Urinary bladder (tissue), 4 donors: ENCODE results near the gene FOXK1. TPM values are rescaled to one million over a fixed set of nuclear protein-coding genes. Genes with fewer than 3 reads are reported as not detected.

Source experiments
- DNase-seq: peaks from one replicate; pipeline ENCODE4 v3.0.0-alpha.2; 2015; ENCODE audit errors: extremely low spot score
- H3K27ac ChIP-seq: one replicate; pipeline ENCODE4 v1.5.1; 2013; ENCODE audit warnings: low read depth, mild to moderate bottlenecking, moderate library complexity
- H3K36me3 ChIP-seq: one replicate; pipeline ENCODE4 v1.6.1; 2013; ENCODE audit warnings: mild to moderate bottlenecking, moderate library complexity; ENCODE audit not compliant: insufficient read depth
- H3K4me1 ChIP-seq: one replicate; pipeline ENCODE4 v1.6.1; 2013; ENCODE audit warnings: mild to moderate bottlenecking, moderate library complexity; ENCODE audit not compliant: insufficient read depth
- H3K4me3 ChIP-seq: one replicate; pipeline ENCODE4 v1.5.1; 2013; ENCODE audit warnings: low read depth, low read length
- WGBS: extraction: QIAGEN DNeasy Blood & Tissue Kit; methylation state at CpG from one replicate; pipeline ENCODE4 v1.1.7; 2013; 5-methylcytosine and 5-hydroxymethylcytosine counted together
- polyA plus RNA-seq: library from polyadenylated mRNA; stranded (reverse); fragments of 200-250 nt; gene quantifications from one replicate; pipeline ENCODE4 v1.2.3, GENCODE V29; 2013
- small RNA-seq: library from RNA; depleted of rRNA; stranded (forward); fragments of <200 nt; gene quantifications from one replicate; pipeline ENCODE3, GENCODE V24; 2014
- total RNA-seq: library from RNA; depleted of rRNA; stranded (reverse); fragments of >200 nt; gene quantifications from one replicate; pipeline ENCODE4 v1.2.3, GENCODE V29; 2014
- donor health status: healthy with polysubstance abuse.
- donor health status: healthy.

The FOXK1 gene
- total and polyA plus RNA-seq, 2 donors = 8.1 to 22.2 TPM

GRCh38 chr7:4816419-4817080, 134.5 kb downstream of the FOXK1 start:
- Histone ChIP-seq H3K4me3 (no peak overlapping the region), H3K36me3 (no peaks in the 10 kb centered on the region), H3K27ac (no peak overlapping the region), H3K4me1 (no peaks in the 10 kb centered on the region)
- 94% methylated on average over 26 of the region's 26 CpGs for WGBS
- DNase-seq = no peak

- no peaks in the 10 kb centered on the region for H3K4me1 ChIP-seq
- WGBS = 91% methylated on average over 38 of the region's 38 CpGs
- DNase-seq = no peak
- no peaks in the 10 kb centered on the region for H3K36me3 ChIP-seq
- H3K4me3 ChIP-seq = no peak overlapping the region
- H3K27ac ChIP-seq = no peak overlapping the region
These were observed 135.2 kb downstream of the FOXK1 start for GRCh38 chr7:4817178-4817901.

- H3K4me1 ChIP-seq = no peaks in the 10 kb centered on the region
- H3K4me3 ChIP-seq = no peak overlapping the region
- H3K27ac ChIP-seq = no peak overlapping the region
- WGBS = 70% methylated on average over 32 of the region's 32 CpGs
- H3K36me3 ChIP-seq = no peaks in the 10 kb centered on the region
- no peak for DNase-seq
These were observed 136.1 kb downstream of the FOXK1 start for GRCh38 chr7:4818000-4818794.

GRCh38 chr7:4819560-4820404, 137.7 kb downstream of the FOXK1 start:
- DNase-seq = no peak
- Histone ChIP-seq H3K4me3 (no peak overlapping the region), H3K27ac (no peak overlapping the region)

GRCh38 chr7:4820405-4820966, 138.4 kb downstream of the FOXK1 start:
- Histone ChIP-seq H3K36me3 (no peaks in the 10 kb centered on the region), H3K4me1 (no peaks in the 10 kb centered on the region), H3K27ac (no peak overlapping the region), H3K4me3 (no peak overlapping the region)
- DNase-seq = no peak
- WGBS = 72% methylated on average over 19 of the region's 19 CpGs

More at GRCh38 chr7:4819560-4820404, 137.7 kb downstream of the FOXK1 start:
- WGBS = 74% methylated on average over 39 of the region's 39 CpGs
- Histone ChIP-seq H3K36me3 (no peaks in the 10 kb centered on the region), H3K4me1 (no peaks in the 10 kb centered on the region)

Small RNAs within 50 kb of the gene (small RNA-seq; reads per million reads assigned to genes)
- gene MIR4656 (not detected), gene RF00019 (not detected)

Other genes starting within 250 kb of the FOXK1 start
- gene AP5Z1, start 93.3 kb downstream of the FOXK1 start, total RNA-seq = 15.8 TPM
- gene AP5Z1, start 93.3 kb downstream of the FOXK1 start, polyA plus RNA-seq = 29.3 TPM
- 2.2 TPM for gene PAPOLB, start 179.7 kb downstream of the FOXK1 start, total RNA-seq
- gene PAPOLB, start 179.7 kb downstream of the FOXK1 start, polyA plus RNA-seq = 0.04 TPM
- gene RADIL, start 201.4 kb downstream of the FOXK1 start, total RNA-seq = 4.9 TPM
- 8.0 TPM for gene RADIL, start 201.4 kb downstream of the FOXK1 start, polyA plus RNA-seq